A673 (cell line): ENCODE measurements around the gene EGFR.

ENCODE experiments used
- CTCF ChIP-seq: fragments of 300-800, 200-600 bp; sonication (generic); conservative IDR thresholded peaks from 2 replicates; pipeline ENCODE4 v1.5.1; 2017; ENCODE audit warnings: low read depth, mild to moderate bottlenecking, antibody characterized with exemption, low read length, moderate library complexity, mixed read lengths
- EZH2 ChIP-seq: fragments of 200-600 bp; sonication (generic); IDR thresholded peaks from 2 replicates; pipeline ENCODE4 v1.6.1; 2017; ENCODE audit warnings: borderline replicate concordance, low read depth, mild to moderate bottlenecking, mixed read lengths, antibody characterized with exemption, low read length; ENCODE audit not compliant: poor library complexity, severe bottlenecking

- TF ChIP-seq EZH2 (no peak), CTCF (no peak)
Measured at GRCh38 chr7:55163733-55164132, 144.9 kb downstream of the EGFR start.
